OCI-LY7 (cell line): ENCODE measurements around the gene NTHL1.

Source experiments
- EZH2phosphoT487 ChIP-seq: fragments of 200-600 bp; sonication (generic); IDR thresholded peaks from 2 replicates; pipeline ENCODE4 v1.6.1; 2018; ENCODE audit warnings: low read depth, borderline replicate concordance, mild to moderate bottlenecking, mixed run types, antibody characterized with exemption, low read length, moderate library complexity, mixed read lengths
- TF ChIP-seq, protein P1 (sequence below): fragments of 200-600 bp; sonication (generic); conservative IDR thresholded peaks from 2 replicates; pipeline ENCODE4 v1.5.1; 2014; ENCODE audit warnings: mild to moderate bottlenecking, antibody characterized with exemption, low read length, moderate library complexity, mixed read lengths

DNA sequence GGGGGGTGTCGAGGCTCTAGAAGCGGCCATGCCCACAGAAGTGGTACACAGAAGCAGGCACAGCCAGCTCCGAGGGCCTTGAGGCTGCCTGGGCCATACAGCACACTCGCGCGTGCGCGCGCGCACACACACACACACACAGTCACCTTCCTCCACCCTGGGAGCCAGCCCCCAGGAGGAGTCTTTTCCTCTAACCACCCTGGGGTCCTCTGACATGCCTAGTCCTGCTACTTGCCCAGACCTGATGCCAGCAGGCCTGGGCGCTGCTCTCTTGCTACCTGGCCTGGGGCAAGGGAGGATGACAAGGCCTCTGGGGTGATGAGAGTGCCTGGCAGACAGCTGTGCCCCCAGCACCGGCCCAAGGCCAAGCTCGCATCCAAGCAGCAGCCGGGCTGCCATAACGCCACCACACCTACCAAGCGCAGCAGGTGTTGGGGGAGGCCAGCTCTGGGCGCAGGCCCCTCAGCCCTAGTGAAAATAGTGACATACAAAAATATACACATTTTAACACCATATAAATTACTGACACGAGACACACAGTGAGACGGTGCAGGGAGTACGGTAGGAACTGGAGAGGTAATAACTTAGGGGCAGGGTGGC, 41.2 kb upstream of the NTHL1 start:
- TF ChIP-seq EZH2phosphoT487, result no peak
- TF ChIP-seq, protein P1, sequence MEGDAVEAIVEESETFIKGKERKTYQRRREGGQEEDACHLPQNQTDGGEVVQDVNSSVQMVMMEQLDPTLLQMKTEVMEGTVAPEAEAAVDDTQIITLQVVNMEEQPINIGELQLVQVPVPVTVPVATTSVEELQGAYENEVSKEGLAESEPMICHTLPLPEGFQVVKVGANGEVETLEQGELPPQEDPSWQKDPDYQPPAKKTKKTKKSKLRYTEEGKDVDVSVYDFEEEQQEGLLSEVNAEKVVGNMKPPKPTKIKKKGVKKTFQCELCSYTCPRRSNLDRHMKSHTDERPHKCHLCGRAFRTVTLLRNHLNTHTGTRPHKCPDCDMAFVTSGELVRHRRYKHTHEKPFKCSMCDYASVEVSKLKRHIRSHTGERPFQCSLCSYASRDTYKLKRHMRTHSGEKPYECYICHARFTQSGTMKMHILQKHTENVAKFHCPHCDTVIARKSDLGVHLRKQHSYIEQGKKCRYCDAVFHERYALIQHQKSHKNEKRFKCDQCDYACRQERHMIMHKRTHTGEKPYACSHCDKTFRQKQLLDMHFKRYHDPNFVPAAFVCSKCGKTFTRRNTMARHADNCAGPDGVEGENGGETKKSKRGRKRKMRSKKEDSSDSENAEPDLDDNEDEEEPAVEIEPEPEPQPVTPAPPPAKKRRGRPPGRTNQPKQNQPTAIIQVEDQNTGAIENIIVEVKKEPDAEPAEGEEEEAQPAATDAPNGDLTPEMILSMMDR, result no peak
